H1 (cell line): ENCODE data around the gene VDR. TPM values are rescaled to one million over a fixed set of nuclear protein-coding genes. Genes with fewer than 3 reads are reported as not detected.

ENCODE experiments used
- CTCF ChIA-PET: fragments of 300-600 bp; sonication (Branson Sonifier 250); formaldehyde crosslinking; loops from one replicate; lab custom pipeline; 2021; ENCODE audit not compliant: partially characterized antibody; lab: Charles Lee
- POLR2A ChIA-PET: fragments of 300-600 bp; sonication (Branson Sonifier 250); formaldehyde crosslinking; loops from one replicate; lab custom pipeline; 2021; ENCODE audit warnings: inconsistent platforms; ENCODE audit not compliant: partially characterized antibody; lab: Charles Lee
- DNase-seq, 2 experiments: peaks; one replicate each; pipeline versions ENCODE4 v3.0.0 to v3.0.0-alpha.2; 2010 to 2022; ENCODE audit warnings: low spot score in 2 of 2, low read depth in 1 of 2, mixed read lengths in 1 of 2
- FAIRE-seq: peaks from 2 replicates; lab custom pipeline; 2011; peaks lifted over from hg19 to GRCh38; lab: Jason Lieb, UNC
- H2AFZ ChIP-seq: 2 replicates; pipeline ENCODE4 v1.8.1; 2012; ENCODE audit warnings: low read length, inconsistent platforms
- H2AK5ac ChIP-seq: 2 replicates; pipeline ENCODE4 v1.6.1; 2013; ENCODE audit warnings: low read depth, low read length
- H2BK120ac ChIP-seq: replicated peaks from 2 replicates; pipeline ENCODE3; 2013; ENCODE audit warnings: low read depth, low read length, inconsistent platforms
- H2BK12ac ChIP-seq: 2 replicates; pipeline ENCODE4 v1.6.1; 2013; ENCODE audit warnings: low read depth, low read length
- H2BK15ac ChIP-seq: 2 replicates; pipeline ENCODE4 v1.6.1; 2013; ENCODE audit warnings: low read length
- H2BK20ac ChIP-seq: 2 replicates; pipeline ENCODE4 v1.6.1; 2013; ENCODE audit warnings: low read length
- H2BK5ac ChIP-seq: 2 replicates; pipeline ENCODE4 v1.6.1; 2013; ENCODE audit warnings: low read depth, low read length
- H3K14ac ChIP-seq: 2 replicates; pipeline ENCODE4 v1.6.1; 2013; ENCODE audit warnings: inconsistent platforms; ENCODE audit not compliant: insufficient read length
- H3K18ac ChIP-seq: 2 replicates; pipeline ENCODE4 v1.6.1; 2013; ENCODE audit warnings: low read length; ENCODE audit errors: extremely low read depth
- H3K23ac ChIP-seq: 2 replicates; pipeline ENCODE4 v1.6.1; 2013; ENCODE audit warnings: inconsistent platforms; ENCODE audit not compliant: insufficient read length
- H3K23me2 ChIP-seq: 2 replicates; pipeline ENCODE4 v1.6.1; 2013; ENCODE audit warnings: low read depth, low read length
- H3K27ac ChIP-seq: 2 replicates; pipeline ENCODE4 v1.6.1; 2011; ENCODE audit warnings: low read depth, low read length, inconsistent platforms
- H3K27me3 ChIP-seq, 4 experiments: replicated peaks in 1 of 4; 1 replicate in 1 of 4; 2 replicates in 3 of 4; pipeline versions ENCODE4 v1.6.1 to v1.8.1; 2011 to 2013; ENCODE audit warnings: low read length in 3 of 4, mild to moderate bottlenecking in 3 of 4, inconsistent platforms in 2 of 4, mixed read lengths in 2 of 4, moderate library complexity in 1 of 4; ENCODE audit not compliant: control insufficient read depth in 3 of 4, insufficient read depth in 3 of 4; ENCODE audit errors: extremely low read depth in 1 of 4
- H3K36me3 ChIP-seq, 4 experiments: 2 replicates each; pipeline versions ENCODE4 v1.6.1 to v1.8.1; 2011 to 2013; ENCODE audit warnings: mild to moderate bottlenecking in 4 of 4, low read length in 3 of 4, moderate library complexity in 2 of 4, control low read depth in 1 of 4, inconsistent platforms in 1 of 4; ENCODE audit not compliant: insufficient read depth in 4 of 4, control insufficient read depth in 2 of 4
- H3K4ac ChIP-seq: replicated peaks from 2 replicates; pipeline ENCODE3; 2013; ENCODE audit warnings: low read length, low read depth, mixed read lengths, inconsistent platforms; ENCODE audit not compliant: insufficient read length
- H3K4me1 ChIP-seq, 4 experiments: replicated peaks in 1 of 4; 1 replicate in 1 of 4; 2 replicates in 3 of 4; pipeline versions ENCODE4 v1.6.1 to v1.8.1; 2011 to 2013; ENCODE audit warnings: low read length in 3 of 4, inconsistent platforms in 2 of 4, mixed read lengths in 1 of 4; ENCODE audit not compliant: insufficient read depth in 4 of 4, control insufficient read depth in 3 of 4
- H3K4me2 ChIP-seq, 2 experiments: 2 replicates each; pipeline versions ENCODE4 v1.6.1 to v1.8.1; 2011 to 2013; ENCODE audit warnings: low read depth in 2 of 2, low read length in 2 of 2, control low read depth in 1 of 2, inconsistent platforms in 1 of 2, mild to moderate bottlenecking in 1 of 2; ENCODE audit not compliant: insufficient read depth in 1 of 2
- H3K4me3 ChIP-seq, 4 experiments: fragments of 200-600, 300-600 bp in 1 of 4; sonication (generic), shearing (Covaris generic), sonication (Bioruptor Twin) in 1 of 4; 2 replicates each; pipeline versions ENCODE4 v1.5.1 to v1.8.1; 2011 to 2016; ENCODE audit warnings: low read length in 4 of 4, low read depth in 3 of 4, control low read depth in 2 of 4, inconsistent platforms in 2 of 4, mild to moderate bottlenecking in 2 of 4, mixed read lengths in 1 of 4, moderate library complexity in 1 of 4; ENCODE audit not compliant: insufficient read depth in 2 of 4; ENCODE audit errors: extremely low read depth in 1 of 4
- H3K56ac ChIP-seq: replicated peaks from 2 replicates; pipeline ENCODE3; 2013; ENCODE audit warnings: low read depth, mild to moderate bottlenecking, mixed read lengths, low read length, inconsistent platforms; ENCODE audit not compliant: insufficient read length
- H3K79me1 ChIP-seq: 2 replicates; pipeline ENCODE4 v1.6.1; 2013; ENCODE audit warnings: low read depth, low read length, control low read depth
- H3K79me2 ChIP-seq, 2 experiments: 2 replicates each; pipeline versions ENCODE4 v1.6.1 to v1.8.1; 2012 to 2013; ENCODE audit warnings: low read length in 2 of 2, mild to moderate bottlenecking in 2 of 2, inconsistent platforms in 1 of 2; ENCODE audit not compliant: insufficient read depth in 2 of 2, control insufficient read depth in 1 of 2
- H3K9ac ChIP-seq, 4 experiments: replicated peaks in 1 of 4; 1 replicate in 1 of 4; 2 replicates in 3 of 4; pipeline versions ENCODE4 v1.6.1 to v1.8.1; 2011 to 2013; ENCODE audit warnings: low read depth in 3 of 4, low read length in 3 of 4, control low read depth in 2 of 4, mild to moderate bottlenecking in 2 of 4, moderate library complexity in 2 of 4, inconsistent platforms in 1 of 4; ENCODE audit errors: extremely low read depth in 1 of 4
- H3K9me3 ChIP-seq, 2 experiments: 2 replicates each; pipeline versions ENCODE4 v1.6.1 to v1.8.1; 2012 to 2013; ENCODE audit warnings: mild to moderate bottlenecking in 2 of 2, moderate library complexity in 2 of 2, control low read depth in 1 of 2, inconsistent platforms in 1 of 2, low read depth in 1 of 2, low read length in 1 of 2, mixed read lengths in 1 of 2; ENCODE audit not compliant: insufficient read depth in 2 of 2
- H4K20me1 ChIP-seq, 2 experiments: replicated peaks in 1 of 2; 2 replicates each; pipeline versions ENCODE3 to v1.8.1; 2011 to 2013; ENCODE audit warnings: inconsistent platforms in 2 of 2, low read length in 2 of 2, mild to moderate bottlenecking in 1 of 2; ENCODE audit not compliant: insufficient read depth in 2 of 2, control insufficient read depth in 1 of 2
- H4K5ac ChIP-seq: 2 replicates; pipeline ENCODE4 v1.6.1; 2013; ENCODE audit warnings: low read length, low read depth, mixed read lengths, inconsistent platforms; ENCODE audit not compliant: insufficient read length
- H4K8ac ChIP-seq: 2 replicates; pipeline ENCODE4 v1.8.0; 2013; ENCODE audit warnings: mild to moderate bottlenecking, moderate library complexity, low read length, inconsistent platforms; ENCODE audit not compliant: insufficient read depth; ENCODE audit errors: extremely low read depth
- H4K91ac ChIP-seq: replicated peaks from 2 replicates; pipeline ENCODE3; 2013; ENCODE audit warnings: low read length, mixed read lengths, inconsistent platforms; ENCODE audit not compliant: insufficient read length
- ASH2L ChIP-seq: fragments of 200-600, 300-600 bp; sonication (generic); IDR thresholded peaks from one replicate; pipeline ENCODE4 v1.7.1; 2017; ENCODE audit warnings: low read length
- CBX8 ChIP-seq: fragments of 300-800, 300-1000 bp; sonication (generic); IDR thresholded peaks from 2 replicates; pipeline ENCODE4 v1.7.1; 2016; ENCODE audit warnings: low read depth, low read length, borderline replicate concordance
- CREB1 ChIP-seq: IDR thresholded peaks from 2 replicates; pipeline ENCODE4 v1.6.1; 2012; ENCODE audit warnings: inconsistent platforms
- FOSL1 ChIP-seq: IDR thresholded peaks from 2 replicates; pipeline ENCODE4 v1.6.1; 2011; ENCODE audit warnings: mild to moderate bottlenecking, low read depth, low read length, moderate library complexity; ENCODE audit not compliant: insufficient read depth
- HDAC2 ChIP-seq, 2 experiments: fragments of 300-600 bp in 1 of 2; sonication (generic) in 1 of 2; IDR thresholded peaks; 2 replicates each; pipeline ENCODE4 v1.6.1; 2011 to 2012; ENCODE audit warnings: low read depth in 2 of 2, low read length in 2 of 2, mild to moderate bottlenecking in 2 of 2, moderate library complexity in 2 of 2, borderline replicate concordance in 1 of 2, inconsistent platforms in 1 of 2
- POLR2A ChIP-seq, 2 experiments: IDR thresholded peaks; 1 replicate in 1 of 2; 2 replicates in 1 of 2; pipeline ENCODE4 v1.6.1; 2011; ENCODE audit warnings: low read depth in 2 of 2, low read length in 2 of 2, mild to moderate bottlenecking in 2 of 2; ENCODE audit errors: control extremely low read depth in 1 of 2
- RBBP5 ChIP-seq: IDR thresholded peaks from 2 replicates; pipeline ENCODE4 v1.7.1; 2012; ENCODE audit warnings: low read depth, mild to moderate bottlenecking, inconsistent platforms, low read length, moderate library complexity, borderline replicate concordance
- RNF2 ChIP-seq: fragments of 200-900, 300-1000 bp; sonication (generic); IDR thresholded peaks from 2 replicates; pipeline ENCODE4 v1.7.1; 2016; ENCODE audit warnings: borderline replicate concordance, low read depth, mild to moderate bottlenecking, antibody characterized with exemption, low read length; ENCODE audit not compliant: poor library complexity, severe bottlenecking; ENCODE audit errors: missing control alignments
- WGBS, 2 experiments: shearing (Covaris generic) in 1 of 2; methylation state at CpG; one replicate each; pipeline versions ENCODE4 v1.1.6 to v1.1.7; 2013 to 2015; ENCODE audit warnings: low lambda C conversion rate in 2 of 2, mixed read lengths in 2 of 2, inconsistent platforms in 1 of 2, low coverage in 1 of 2, missing lambda C conversion rate in 1 of 2; ENCODE audit not compliant: insufficient replicate concordance in 2 of 2, insufficient coverage in 1 of 2, insufficient read length in 1 of 2; ENCODE audit errors: extremely low coverage in 1 of 2, missing lambda C conversion rate in 1 of 2; 5-methylcytosine and 5-hydroxymethylcytosine counted together
- polyA plus RNA-seq, 7 experiments: library from polyadenylated mRNA; depleted of rRNA in 3 of 7; stranded (reverse) in 5 of 7; unstranded in 2 of 7; fragments of >200 nt in 5 of 7; fragments of 200-250 nt in 2 of 7; gene quantifications; 1 replicate in 5 of 7; 2 replicates in 1 of 7; 4 replicates in 1 of 7; pipeline versions ENCODE4 v1.2.1 to v1.2.3, GENCODE V29; 2011 to 2013; ENCODE audit warnings: missing spikeins in 2 of 7, mixed read lengths in 2 of 7
- total RNA-seq: library from RNA; stranded (reverse); fragmentation: NEBNext Ultra II Directional; extraction: Animal tissue kit (Norgen Biotek cat#: 25700); gene quantifications from 2 replicates; pipeline ENCODE4 v1.2.1, GENCODE V29; 2021
- TF ChIP-seq, protein P1 (sequence below), 3 experiments: IDR thresholded peaks; 1 replicate in 2 of 3; 2 replicates in 1 of 3; pipeline versions ENCODE4 v1.5.1 to v1.6.1; 2011; ENCODE audit warnings: low read length in 3 of 3, mild to moderate bottlenecking in 3 of 3, inconsistent platforms in 2 of 3, low read depth in 1 of 3, moderate library complexity in 1 of 3; ENCODE audit not compliant: insufficient read depth in 1 of 3; ENCODE audit errors: control extremely low read depth in 1 of 3
- TF ChIP-seq, protein P2 (sequence below): IDR thresholded peaks from 2 replicates; pipeline ENCODE4 v1.6.1; 2011; ENCODE audit warnings: low read depth, mild to moderate bottlenecking, low read length; ENCODE audit not compliant: insufficient read depth

The VDR gene
- total and polyA plus RNA-seq, 2 of the 8 experiments (the other 6 are each of a cell fraction or from before 2014, with no cell fraction given), result 0.44 to 0.65 TPM

GRCh38 chr12:47899466-47899865 is 5.3 kb downstream of the VDR start:
- FAIRE-seq, result no peak
- Histone ChIP-seq H2AK5ac (no peak overlapping the region), H4K20me1 (no peaks in the 10 kb centered on the region), H3K4ac (no peak overlapping the region), H3K4me2 (no peak overlapping the region), H2BK12ac (no peak overlapping the region), H3K36me3 (no peaks in the 10 kb centered on the region), H4K5ac (no peak overlapping the region), H3K79me1 (no peaks in the 10 kb centered on the region), H4K91ac (no peak overlapping the region), H3K23ac (no peak overlapping the region), H3K18ac (no peak overlapping the region), H3K14ac (no peak overlapping the region), H2BK15ac (no peak overlapping the region), H3K56ac (no peak overlapping the region), H3K27me3 (peaks cover 0 to 34% (median 21%) of the 10 kb centered on the region in 4 experiments; a peak in 6 of 7 replicates), H4K8ac (no peak overlapping the region), H3K4me3 (no peak overlapping the region), H2AFZ (no peak overlapping the region), H3K23me2 (peaks cover 2% of the 10 kb centered on the region), H3K79me2 (no peaks in the 10 kb centered on the region), H3K4me1 (peaks cover 0 to 6% (median 5%) of the 10 kb centered on the region in 4 experiments; a peak in 4 of 7 replicates), H3K9me3 (no peaks in the 10 kb centered on the region), H3K27ac (no peak overlapping the region), H3K9ac (no peak overlapping the region), H2BK120ac (no peak overlapping the region), H2BK5ac (no peak overlapping the region), H2BK20ac (no peak overlapping the region)
- ChIA-PET CTCF (interaction anchor here (0.8 to 5.4 kb wide), 8 partner anchors 13 to 193 kb away, joined by 3 to 37 read pairs (median 4); partner anchors contain the start of genes RPAP3 and TMEM106C), POLR2A (interaction anchor here (0.6 to 1.0 kb wide), 2 partner anchors 54 to 1063 kb away, joined by 3 read pairs; no protein-coding TSS in a partner anchor)
- DNase-seq, result no peak
- 84% methylated on average over 5 of the region's 5 CpGs; no CpG with 5 or more reads in 1 of the 2 experiments for WGBS, 2 experiments
- TF ChIP-seq FOSL1 (no peak), ASH2L (no peak), CBX8 (no peak), RBBP5 (no peak), CREB1 (no peak), POLR2A (IDR thresholded peaks at IDR 0.05; ENCODE audit: control extremely low read depth in 1 of 2, low read depth in 2 of 2, low read length in 2 of 2) (no peak), RNF2 (no peak), HDAC2 (IDR thresholded peaks at IDR 0.05; ENCODE audit: borderline replicate concordance in 1 of 2, low read depth in 2 of 2, low read length in 2 of 2) (no peak)
- TF ChIP-seq, protein P1, sequence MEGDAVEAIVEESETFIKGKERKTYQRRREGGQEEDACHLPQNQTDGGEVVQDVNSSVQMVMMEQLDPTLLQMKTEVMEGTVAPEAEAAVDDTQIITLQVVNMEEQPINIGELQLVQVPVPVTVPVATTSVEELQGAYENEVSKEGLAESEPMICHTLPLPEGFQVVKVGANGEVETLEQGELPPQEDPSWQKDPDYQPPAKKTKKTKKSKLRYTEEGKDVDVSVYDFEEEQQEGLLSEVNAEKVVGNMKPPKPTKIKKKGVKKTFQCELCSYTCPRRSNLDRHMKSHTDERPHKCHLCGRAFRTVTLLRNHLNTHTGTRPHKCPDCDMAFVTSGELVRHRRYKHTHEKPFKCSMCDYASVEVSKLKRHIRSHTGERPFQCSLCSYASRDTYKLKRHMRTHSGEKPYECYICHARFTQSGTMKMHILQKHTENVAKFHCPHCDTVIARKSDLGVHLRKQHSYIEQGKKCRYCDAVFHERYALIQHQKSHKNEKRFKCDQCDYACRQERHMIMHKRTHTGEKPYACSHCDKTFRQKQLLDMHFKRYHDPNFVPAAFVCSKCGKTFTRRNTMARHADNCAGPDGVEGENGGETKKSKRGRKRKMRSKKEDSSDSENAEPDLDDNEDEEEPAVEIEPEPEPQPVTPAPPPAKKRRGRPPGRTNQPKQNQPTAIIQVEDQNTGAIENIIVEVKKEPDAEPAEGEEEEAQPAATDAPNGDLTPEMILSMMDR (IDR thresholded peaks at IDR 0.05; ENCODE audit: control extremely low read depth in 1 of 3, insufficient read depth in 1 of 3, low read depth in 1 of 3, low read length in 3 of 3), result no peak
- TF ChIP-seq, protein P2, sequence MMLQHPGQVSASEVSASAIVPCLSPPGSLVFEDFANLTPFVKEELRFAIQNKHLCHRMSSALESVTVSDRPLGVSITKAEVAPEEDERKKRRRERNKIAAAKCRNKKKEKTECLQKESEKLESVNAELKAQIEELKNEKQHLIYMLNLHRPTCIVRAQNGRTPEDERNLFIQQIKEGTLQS, result no peak
